ENCODE measurements around the gene RASSF10.

- TF ChIP-seq CTCF (IDR thresholded peaks at IDR 0.05; ENCODE audit: low read depth, low read length), result no peak
- no peak for TF ChIP-seq EZH2phosphoT487 (IDR thresholded peaks at IDR 0.05; ENCODE audit: low read depth)
These were observed 35.5 kb upstream of the RASSF10 start for GRCh38 chr11:12973528-12974181.
